Activated CD4-positive, alpha-beta T cell treated with anti-CD3 and anti-CD28 coated beads for 36 hours (primary cell): ENCODE data around the gene LPO. TPM values are rescaled to one million over a fixed set of nuclear protein-coding genes. Genes with fewer than 3 reads are reported as not detected.

Experiments used
- ATAC-seq: fragments of 200-7000 bp; cut with Tn5 transposase; one replicate; pipeline ENCODE4 v1.10.0; 2021; ENCODE audit warnings: mild to moderate bottlenecking, moderate library complexity
- CTCF ChIA-PET: fragments of 350-600 bp; sonication (Branson Sonifier 250); formaldehyde crosslinking; loops from one replicate; lab custom pipeline; 2021; ENCODE audit warnings: antibody characterized with exemption; lab: Charles Lee
- POLR2A ChIA-PET: fragments of 350-600 bp; sonication (Branson Sonifier 250); formaldehyde crosslinking; loops from one replicate; lab custom pipeline; 2021; ENCODE audit warnings: antibody characterized with exemption, inconsistent platforms; lab: Charles Lee
- DNase-seq: peaks from one replicate; pipeline ENCODE4 v3.0.0-alpha.2; 2020
- H3K27ac Mint-ChIP-seq: one replicate; pipeline ENCODE4 v1.8.0; 2021; ENCODE audit warnings: mixed read lengths
- H3K27me3 Mint-ChIP-seq: one replicate; pipeline ENCODE4 v1.8.0; 2021; ENCODE audit warnings: mixed read lengths
- H3K36me3 Mint-ChIP-seq: one replicate; pipeline ENCODE4 v1.8.0; 2021; ENCODE audit warnings: low read depth, mixed read lengths
- H3K4me1 Mint-ChIP-seq: one replicate; pipeline ENCODE4 v1.8.0; 2021; ENCODE audit warnings: mixed read lengths
- H3K4me3 Mint-ChIP-seq: one replicate; pipeline ENCODE4 v1.8.0; 2021; ENCODE audit warnings: mild to moderate bottlenecking, moderate library complexity, mixed read lengths
- H3K9me3 Mint-ChIP-seq: one replicate; pipeline ENCODE4 v1.8.0; 2021; ENCODE audit warnings: low read depth, mixed read lengths
- intact Hi-C, 2 experiments: fragments of 100-400 bp; cut with DNase I in 1 of 2; cut with micrococcal nuclease in 1 of 2; formaldehyde crosslinking; loops; one replicate each; pipeline versions ENCODE4 v1.14.2 to v1.15.1; 2022 to 2024; cut with DNase I, micrococcal nuclease
- total RNA-seq, 2 experiments: library from RNA; stranded (reverse); gene quantifications; one replicate each; pipeline ENCODE4 v1.2.3, GENCODE V29; 2021

LPO gene
- total RNA-seq, 2 experiments from 2014 or later = 0.14 TPM; not detected in 1

GRCh38 chr17:58291246-58291645 lies 52.9 kb downstream of the LPO start:
- H3K9me3 Mint-ChIP-seq = no peaks in the 10 kb centered on the region
- no peak overlapping the region for H3K27ac Mint-ChIP-seq
- peaks cover 10% of the 10 kb centered on the region for H3K27me3 Mint-ChIP-seq
- ATAC-seq (no peak), DNase-seq (no peak)
- intact Hi-C loops = no loop called here
- no peaks in the 10 kb centered on the region for H3K36me3 Mint-ChIP-seq
- ChIA-PET CTCF (no interaction called here), POLR2A (no interaction called here)
- H3K4me1 Mint-ChIP-seq = no peaks in the 10 kb centered on the region
- no peak overlapping the region for H3K4me3 Mint-ChIP-seq

GRCh38 chr17:58294034-58294433 lies 55.6 kb downstream of the LPO start:
- peaks cover 5% of the 10 kb centered on the region for H3K27me3 Mint-ChIP-seq
- no peak overlapping the region for H3K27ac Mint-ChIP-seq
- POLR2A ChIA-PET = no interaction called here
- H3K4me1 Mint-ChIP-seq = no peaks in the 10 kb centered on the region
- CTCF ChIA-PET = interaction anchor here (1.0 kb wide), 1 partner anchor 10 kb away, joined by 6 read pairs; no protein-coding TSS in a partner anchor
- H3K4me3 Mint-ChIP-seq = no peak overlapping the region
- H3K9me3 Mint-ChIP-seq = no peaks in the 10 kb centered on the region
- DNase-seq (no peak), ATAC-seq (no peak)
- no peaks in the 10 kb centered on the region for H3K36me3 Mint-ChIP-seq
- intact Hi-C loops = no loop called here

GRCh38 chr17:58300336-58300735 lies 62.0 kb downstream of the LPO start:
- Mint-ChIP-seq H3K4me1 (peaks cover 3% of the 10 kb centered on the region), H3K27me3 (no peaks in the 10 kb centered on the region), H3K4me3 (no peak overlapping the region), H3K36me3 (no peaks in the 10 kb centered on the region), H3K9me3 (no peaks in the 10 kb centered on the region), H3K27ac (no peak overlapping the region)
- ChIA-PET CTCF (interaction anchor here (1.4 kb wide), 1 partner anchor 17 kb away, joined by 7 read pairs; no protein-coding TSS in a partner anchor), POLR2A (no interaction called here)
- intact Hi-C loops = no loop called here
- no peak for DNase-seq
- no peak for ATAC-seq

GRCh38 chr17:58301504-58302150 lies 63.2 kb downstream of the LPO start:
- no peak overlapping the region for H3K4me3 Mint-ChIP-seq
- no peak for DNase-seq
- no peaks in the 10 kb centered on the region for H3K9me3 Mint-ChIP-seq
- H3K27ac Mint-ChIP-seq = no peak overlapping the region
- H3K36me3 Mint-ChIP-seq = no peaks in the 10 kb centered on the region
- no peak for ATAC-seq
- intact Hi-C loops = no loop called here
- ChIA-PET CTCF (interaction anchor here (0.7 to 2.3 kb wide), 3 partner anchors 16 to 799 kb away, joined by 3 to 13 read pairs (median 4); no protein-coding TSS in a partner anchor), POLR2A (no interaction called here)
- peaks cover 3% of the 10 kb centered on the region for H3K4me1 Mint-ChIP-seq
- H3K27me3 Mint-ChIP-seq = no peaks in the 10 kb centered on the region

GRCh38 chr17:58302171-58302918 lies 64.0 kb downstream of the LPO start:
- Mint-ChIP-seq H3K9me3 (no peaks in the 10 kb centered on the region), H3K36me3 (no peaks in the 10 kb centered on the region), H3K27ac (no peak overlapping the region), H3K27me3 (no peaks in the 10 kb centered on the region), H3K4me3 (no peak overlapping the region), H3K4me1 (peaks cover 3% of the 10 kb centered on the region)
- intact Hi-C loops = no loop called here
- POLR2A ChIA-PET = no interaction called here
- DNase-seq (no peak), ATAC-seq (no peak)
- CTCF ChIA-PET = interaction anchor here (0.7 to 2.8 kb wide), 4 partner anchors 15 to 799 kb away, joined by 4 to 18 read pairs (median 10); no protein-coding TSS in a partner anchor

GRCh38 chr17:58302919-58303585 lies 64.7 kb downstream of the LPO start:
- no peak for ATAC-seq
- no peaks in the 10 kb centered on the region for H3K27me3 Mint-ChIP-seq
- H3K27ac Mint-ChIP-seq = no peak overlapping the region
- H3K4me1 Mint-ChIP-seq = peaks cover 3% of the 10 kb centered on the region
- no peak for DNase-seq
- no peaks in the 10 kb centered on the region for H3K9me3 Mint-ChIP-seq
- ChIA-PET POLR2A (no interaction called here), CTCF (interaction anchor here (0.6 to 2.8 kb wide), 13 partner anchors 9 to 276 kb away, joined by 3 to 18 read pairs (median 4); partner anchors contain the start of gene RNF43)
- H3K4me3 Mint-ChIP-seq = no peak overlapping the region
- no peaks in the 10 kb centered on the region for H3K36me3 Mint-ChIP-seq
- intact Hi-C loops = no loop called here

- ChIA-PET POLR2A (no interaction called here), CTCF (interaction anchor here (0.6 to 5.0 kb wide), 32 partner anchors 9 to 963 kb away, joined by 3 to 38 read pairs (median 4); partner anchors contain the start of genes RNF43, SUPT4H1 and TSPOAP1)
- Mint-ChIP-seq H3K27me3 (no peaks in the 10 kb centered on the region), H3K27ac (no peak overlapping the region), H3K36me3 (peaks cover 1% of the 10 kb centered on the region), H3K4me1 (peaks cover 3% of the 10 kb centered on the region), H3K9me3 (no peaks in the 10 kb centered on the region), H3K4me3 (no peak overlapping the region)
- DNase-seq (peak; percentile 80), ATAC-seq (peak; percentile 97)
- intact Hi-C loops = loop anchor here (1.0 kb wide), 3 partner anchors 40 to 143 kb away; partner anchors contain the start of gene RNF43 (in 1 of the 2)
Observed at GRCh38 chr17:58303971-58304749, 65.8 kb downstream of the LPO start.

GRCh38 chr17:58304750-58305486 lies 66.5 kb downstream of the LPO start:
- ATAC-seq (no peak), DNase-seq (no peak)
- no peak overlapping the region for H3K4me3 Mint-ChIP-seq
- H3K9me3 Mint-ChIP-seq = no peaks in the 10 kb centered on the region
- peaks cover 2% of the 10 kb centered on the region for H3K36me3 Mint-ChIP-seq
- H3K27me3 Mint-ChIP-seq = no peaks in the 10 kb centered on the region
- CTCF ChIA-PET = interaction anchor here (0.7 to 5.0 kb wide), 19 partner anchors 9 to 214 kb away, joined by 3 to 38 read pairs (median 6); partner anchors contain the start of genes RNF43, SUPT4H1 and TSPOAP1
- POLR2A ChIA-PET = no interaction called here
- H3K27ac Mint-ChIP-seq = no peak overlapping the region
- peaks cover 3% of the 10 kb centered on the region for H3K4me1 Mint-ChIP-seq
- intact Hi-C loops = loop anchor here (1.0 kb wide), 3 partner anchors 39 to 142 kb away; partner anchors contain the start of gene RNF43 (in 1 of the 2)

GRCh38 chr17:58305626-58306025 lies 67.2 kb downstream of the LPO start:
- intact Hi-C loops = no loop called here
- ATAC-seq = no peak
- ChIA-PET POLR2A (no interaction called here), CTCF (interaction anchor here (0.6 to 5.0 kb wide), 9 partner anchors 12 to 149 kb away, joined by 3 to 38 read pairs (median 4); partner anchors contain the start of gene TSPOAP1)
- Mint-ChIP-seq H3K4me1 (peaks cover 3% of the 10 kb centered on the region), H3K27me3 (no peaks in the 10 kb centered on the region), H3K4me3 (no peak overlapping the region), H3K9me3 (no peaks in the 10 kb centered on the region), H3K36me3 (peaks cover 2% of the 10 kb centered on the region), H3K27ac (no peak overlapping the region)
- DNase-seq = no peak
